ENCODE data around the gene FRMD3. TPM values are rescaled to one million over a fixed set of nuclear protein-coding genes. Genes with fewer than 3 reads are reported as not detected.
A peak's percentile ranks its signal among the peaks of the same experiment; 100 is the strongest.

The FRMD3 gene
- total RNA-seq, 4 donors from 2014 or later = 6.1 to 47.1 (median 11.5) TPM

- no peak for TF ChIP-seq CTCF (IDR thresholded peaks at IDR 0.05)
- DNase-seq (ENCODE audit: low spot score) = no peak
- ATAC-seq (ENCODE audit: low FRiP score) = no peak
Observed at GRCh38 chr9:83434254-83434653, 103.9 kb downstream of the FRMD3 start.

GRCh38 chr9:83433846-83434245 lies 104.4 kb downstream of the FRMD3 start:
- no peak for TF ChIP-seq CTCF (IDR thresholded peaks at IDR 0.05)
- no peak for ATAC-seq (ENCODE audit: low FRiP score)
- DNase-seq (ENCODE audit: low spot score) = no peak

GRCh38 chr9:83432877-83433550 lies 105.2 kb downstream of the FRMD3 start:
- ATAC-seq (ENCODE audit: low FRiP score) = no peak

GRCh38 chr9:83432104-83432627 lies 106.0 kb downstream of the FRMD3 start:
- TF ChIP-seq CTCF (IDR thresholded peaks at IDR 0.05) = no peak
- ATAC-seq (ENCODE audit: low FRiP score) (peak; percentile 57), DNase-seq (ENCODE audit: low spot score) (no peak)

More at GRCh38 chr9:83432877-83433550, 105.2 kb downstream of the FRMD3 start:
- DNase-seq (ENCODE audit: low spot score) = no peak
- TF ChIP-seq CTCF (IDR thresholded peaks at IDR 0.05) = no peak

- DNase-seq (ENCODE audit: low spot score) (no peak), ATAC-seq (ENCODE audit: low FRiP score) (no peak)
- TF ChIP-seq CTCF (IDR thresholded peaks at IDR 0.05) = no peak
Observed at GRCh38 chr9:83431101-83432060, 106.8 kb downstream of the FRMD3 start.

GRCh38 chr9:83430681-83431080 lies 107.5 kb downstream of the FRMD3 start:
- ATAC-seq (ENCODE audit: low FRiP score) = no peak
- DNase-seq (ENCODE audit: low spot score) = no peak
- no peak for TF ChIP-seq CTCF (IDR thresholded peaks at IDR 0.05)

All from omental fat pad (tissue), 4 donors.